GM18520 (cell line): ENCODE results near the gene KCND3.

Source experiments
- ATAC-seq: cut with Tn5 transposase; IDR thresholded peaks from one replicate; pipeline ENCODE4 v1.9.1; 2021; ENCODE audit not compliant: unreplicated experiment

Gene KCND3

GRCh38 chr1:111988743-111989453, 570 bp downstream of the KCND3 start:
- ATAC-seq = no peak

- ATAC-seq = no peak
Observed at GRCh38 chr1:111988377-111988742, 1.1 kb downstream of the KCND3 start.

GRCh38 chr1:111987502-111987901, 2.0 kb downstream of the KCND3 start:
- no peak for ATAC-seq

- ATAC-seq = no peak
Observed at GRCh38 chr1:111983500-111983899, 6.0 kb downstream of the KCND3 start.

GRCh38 chr1:111982428-111982827, 7.0 kb downstream of the KCND3 start:
- ATAC-seq = no peak

GRCh38 chr1:111981871-111982270, 7.6 kb downstream of the KCND3 start:
- no peak for ATAC-seq

- no peak for ATAC-seq
Observed at GRCh38 chr1:111981090-111981489, 8.4 kb downstream of the KCND3 start.

- no peak for ATAC-seq
Observed at GRCh38 chr1:111980686-111981085, 8.8 kb downstream of the KCND3 start.

GRCh38 chr1:111978695-111979094, 10.8 kb downstream of the KCND3 start:
- no peak for ATAC-seq

GRCh38 chr1:111977378-111977777, 12.1 kb downstream of the KCND3 start:
- ATAC-seq = no peak

GRCh38 chr1:111976842-111977241, 12.6 kb downstream of the KCND3 start:
- ATAC-seq = no peak

GRCh38 chr1:111976332-111976731, 13.1 kb downstream of the KCND3 start:
- ATAC-seq = no peak

- no peak for ATAC-seq
Observed at GRCh38 chr1:111973150-111973790, 16.2 kb downstream of the KCND3 start.

- no peak for ATAC-seq
Observed at GRCh38 chr1:111971396-111971795, 18.1 kb downstream of the KCND3 start.

- no peak for ATAC-seq
Observed at GRCh38 chr1:111968511-111968910, 21.0 kb downstream of the KCND3 start.

- ATAC-seq = no peak
Observed at GRCh38 chr1:111967886-111968285, 21.6 kb downstream of the KCND3 start.

- no peak for ATAC-seq
Observed at GRCh38 chr1:111967067-111967690, 22.3 kb downstream of the KCND3 start.

GRCh38 chr1:111965781-111966443, 23.6 kb downstream of the KCND3 start:
- no peak for ATAC-seq

- ATAC-seq = no peak
Observed at GRCh38 chr1:111963985-111964738, 25.3 kb downstream of the KCND3 start.

- ATAC-seq = no peak
Observed at GRCh38 chr1:111961773-111962565, 27.5 kb downstream of the KCND3 start.
